GM19240 (cell line): ENCODE results near the gene MYL6B.
"Not testable (repeated sequence)": the region's sequence is repeated elsewhere in the genome, so short reads cannot be mapped to it uniquely, and the experiment has no call there.

Experiments used
- DNase-seq: peaks from one replicate; pipeline ENCODE4 v3.0.0; 2011; ENCODE audit warnings: low spot score; ENCODE audit not compliant: insufficient read length

MYL6B gene

GRCh38 chr12:56165369-56165768, 13.0 kb downstream of the MYL6B start:
- DNase-seq, result no peak

- DNase-seq, result no peak
Measured at GRCh38 chr12:56169229-56169759, 16.9 kb downstream of the MYL6B start.

- no peak for DNase-seq
Measured at GRCh38 chr12:56172839-56173238, 20.5 kb downstream of the MYL6B start.

GRCh38 chr12:56178347-56178746, 26.0 kb downstream of the MYL6B start:
- no peak for DNase-seq

GRCh38 chr12:56186957-56187356, 34.6 kb downstream of the MYL6B start:
- no peak for DNase-seq

- no peak for DNase-seq
Measured at GRCh38 chr12:56188131-56188777, 35.9 kb downstream of the MYL6B start.

- DNase-seq, result no peak
Measured at GRCh38 chr12:56188778-56189098, 36.4 kb downstream of the MYL6B start.

GRCh38 chr12:56189099-56189917, 36.9 kb downstream of the MYL6B start, which contains the start of gene SMARCC2:
TSS of gene SMARCC2 (minus strand) at chr12:56189483. CDS start at chr12:56189461, 22 bp downstream.
- DNase-seq, result peak; percentile 82

- DNase-seq, result peak; percentile 53
Measured at GRCh38 chr12:56189918-56190694, 37.7 kb downstream of the MYL6B start.

- no peak for DNase-seq
Measured at GRCh38 chr12:56190695-56191155, 38.3 kb downstream of the MYL6B start.

- no peak for DNase-seq
Measured at GRCh38 chr12:56192582-56192981, 40.2 kb downstream of the MYL6B start.

- peak; percentile 57 for DNase-seq
Measured at GRCh38 chr12:56193025-56193578, 40.7 kb downstream of the MYL6B start.

- not testable (repeated sequence) for DNase-seq
Measured at GRCh38 chr12:56196818-56197550, 44.6 kb downstream of the MYL6B start.

- DNase-seq, result no peak
Measured at GRCh38 chr12:56197921-56198635, 45.7 kb downstream of the MYL6B start.

- DNase-seq, result no peak
Measured at GRCh38 chr12:56198836-56199235, 46.4 kb downstream of the MYL6B start.

GRCh38 chr12:56202366-56202765, 50.0 kb downstream of the MYL6B start:
- no peak for DNase-seq

GRCh38 chr12:56202838-56203237, 50.5 kb downstream of the MYL6B start:
- DNase-seq, result no peak

- no peak for DNase-seq
Measured at GRCh38 chr12:56204275-56204674, 51.9 kb downstream of the MYL6B start.

GRCh38 chr12:56205445-56205844, 53.1 kb downstream of the MYL6B start:
- DNase-seq, result no peak
